Activated CD4-positive, alpha-beta T cell treated with anti-CD3 and anti-CD28 coated beads, Interleukin-2, amount 50 U/mL, for 16 hours (primary cell): Measurements from ENCODE around the gene PLD1.

Source experiments
- DNase-seq: peaks from one replicate; pipeline ENCODE4 v3.0.0-alpha.2; 2020

Gene PLD1

GRCh38 chr3:171838218-171838720, 28.0 kb upstream of the PLD1 start:
- DNase-seq = no peak

- no peak for DNase-seq
These were observed 27.4 kb upstream of the PLD1 start for GRCh38 chr3:171837698-171838097.

GRCh38 chr3:171836855-171837254, 26.6 kb upstream of the PLD1 start:
- DNase-seq = no peak

- no peak for DNase-seq
These were observed 25.3 kb upstream of the PLD1 start for GRCh38 chr3:171835613-171836012.

GRCh38 chr3:171835116-171835515, 24.8 kb upstream of the PLD1 start:
- DNase-seq = no peak

- no peak for DNase-seq
These were observed 24.1 kb upstream of the PLD1 start for GRCh38 chr3:171834461-171834801.

- no peak for DNase-seq
These were observed 23.6 kb upstream of the PLD1 start for GRCh38 chr3:171833789-171834460.

GRCh38 chr3:171832989-171833388, 22.7 kb upstream of the PLD1 start:
- no peak for DNase-seq

- DNase-seq = no peak
These were observed 21.7 kb upstream of the PLD1 start for GRCh38 chr3:171831936-171832335.

GRCh38 chr3:171830518-171830875, 20.2 kb upstream of the PLD1 start:
- DNase-seq = no peak

GRCh38 chr3:171829841-171830517, 19.7 kb upstream of the PLD1 start:
- no peak for DNase-seq

- DNase-seq = no peak
These were observed 18.9 kb upstream of the PLD1 start for GRCh38 chr3:171828902-171829770.

- DNase-seq = no peak
These were observed 17.7 kb upstream of the PLD1 start for GRCh38 chr3:171827836-171828458.

GRCh38 chr3:171827385-171827784, 17.1 kb upstream of the PLD1 start:
- no peak for DNase-seq

GRCh38 chr3:171825222-171825828, 15.0 kb upstream of the PLD1 start:
- no peak for DNase-seq

GRCh38 chr3:171824824-171825221, 14.5 kb upstream of the PLD1 start:
- DNase-seq = no peak

GRCh38 chr3:171824116-171824515, 13.8 kb upstream of the PLD1 start:
- no peak for DNase-seq

GRCh38 chr3:171822431-171823106, 12.3 kb upstream of the PLD1 start:
- no peak for DNase-seq

- DNase-seq = no peak
These were observed 11.6 kb upstream of the PLD1 start for GRCh38 chr3:171821778-171822358.

GRCh38 chr3:171821044-171821443, 10.8 kb upstream of the PLD1 start:
- no peak for DNase-seq

GRCh38 chr3:171817074-171817800, 7.0 kb upstream of the PLD1 start:
- no peak for DNase-seq
